HG03457 (cell line): ENCODE measurements around the gene PPT2.
"Not testable (repeated sequence)": the region's sequence is repeated elsewhere in the genome, so short reads cannot be mapped to it uniquely, and the experiment has no call there.

Experiments used
- ATAC-seq: cut with Tn5 transposase; IDR thresholded peaks from one replicate; pipeline ENCODE4 v1.9.1; 2021; ENCODE audit warnings: moderate number of reproducible peaks; ENCODE audit not compliant: unreplicated experiment

The PPT2 gene

GRCh38 chr6:32188381-32189068 is 34.6 kb downstream of the PPT2 start:
- ATAC-seq = no peak

- ATAC-seq = no peak
Measured at GRCh38 chr6:32189069-32189741, 35.3 kb downstream of the PPT2 start.

- ATAC-seq = no peak
Measured at GRCh38 chr6:32189742-32190053, 35.8 kb downstream of the PPT2 start.

- peak; percentile 34 for ATAC-seq
Measured at GRCh38 chr6:32190054-32190851, 36.3 kb downstream of the PPT2 start, which contains the start of gene PBX2. TSS of gene PBX2 (minus strand) at chr6:32190202. CDS start at chr6:32189915, 287 bp downstream.

DNA sequence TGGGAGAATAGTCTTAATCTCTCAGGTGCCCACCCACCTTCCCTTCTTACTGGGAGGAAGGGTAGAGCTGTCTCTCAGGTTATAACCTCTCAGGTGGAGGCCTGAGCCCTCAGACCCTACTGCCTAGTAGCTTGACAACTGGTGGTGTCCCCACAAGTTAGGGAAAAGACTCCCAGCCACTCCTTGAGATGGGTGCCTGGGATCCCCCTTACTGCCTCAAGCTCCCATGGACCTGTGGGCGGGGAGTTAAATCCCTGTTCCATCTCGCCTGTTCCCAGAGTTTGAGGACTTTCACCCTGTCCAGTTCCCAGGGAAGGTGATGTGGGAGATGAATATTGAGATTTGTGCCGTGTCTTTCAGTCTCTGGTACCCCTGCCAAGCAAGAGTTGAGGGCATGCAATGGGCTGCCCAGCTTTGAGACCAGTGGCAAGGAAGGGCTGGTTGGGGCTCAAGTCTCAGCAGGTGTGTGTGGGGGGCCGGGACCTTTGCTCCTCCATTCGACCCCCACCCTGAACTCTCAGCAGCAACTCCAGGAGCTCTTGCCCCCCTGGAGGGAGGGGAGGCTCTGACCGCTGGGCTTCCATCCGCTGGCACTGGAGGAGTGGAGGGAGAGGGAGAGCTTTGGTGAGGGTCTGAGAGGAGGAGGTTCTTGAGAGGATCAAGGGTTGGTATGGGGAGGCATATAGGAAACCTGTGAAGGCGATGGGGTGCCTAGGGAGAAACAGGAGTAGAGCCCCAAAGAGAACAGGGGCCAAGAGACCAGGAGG is 37.2 kb downstream of the PPT2 start:
- ATAC-seq = no peak

GRCh38 chr6:32191696-32192607 is 38.0 kb downstream of the PPT2 start:
- ATAC-seq = no peak

DNA sequence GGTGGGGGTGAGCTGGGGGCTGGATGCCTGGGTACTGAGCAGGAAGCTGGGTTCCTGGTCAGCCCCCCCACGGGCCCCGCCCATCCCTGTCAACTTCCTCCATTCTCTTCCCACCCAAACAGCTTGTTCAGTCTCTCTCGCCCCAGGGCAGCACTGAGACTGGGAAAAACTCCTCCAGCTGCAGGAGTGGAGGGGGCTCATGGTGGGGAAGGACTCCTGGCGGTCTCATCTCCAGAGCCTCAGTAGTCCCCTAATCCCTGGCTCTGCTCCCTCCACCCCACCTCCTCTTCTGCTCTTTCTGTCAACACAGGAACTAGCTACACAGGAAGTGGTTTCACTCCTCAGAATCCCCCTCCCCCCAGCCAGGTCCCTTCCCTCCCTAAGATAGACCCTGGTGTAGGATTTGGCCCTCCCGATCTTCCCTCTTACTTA is 38.7 kb downstream of the PPT2 start, which contains the start of gene GPSM3:
GPSM3 (minus strand) TSS at position 36 of the 432 bp plus-strand sequence. CDS start 130 bp downstream, outside the sequence.
- no peak for ATAC-seq

DNA sequence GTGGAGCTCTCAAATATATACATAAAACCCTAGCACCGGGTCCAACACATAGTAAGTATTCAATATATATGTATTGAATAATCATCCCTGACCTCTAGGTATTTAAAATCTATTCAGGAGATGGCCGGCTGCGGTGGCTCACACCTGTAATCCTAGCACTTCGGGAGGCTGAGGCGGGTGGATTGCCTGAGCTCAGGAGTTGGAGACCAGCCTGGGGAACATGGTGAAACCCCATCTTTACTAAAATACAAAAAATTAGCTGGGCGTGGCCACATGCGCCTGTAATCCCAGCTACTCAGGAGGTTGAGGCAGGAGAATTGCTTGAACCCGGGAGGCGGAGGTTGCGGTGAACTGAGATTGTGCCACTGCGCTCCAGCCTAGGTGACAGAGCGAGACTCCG is 39.2 kb downstream of the PPT2 start:
- ATAC-seq = not testable (repeated sequence)

DNA sequence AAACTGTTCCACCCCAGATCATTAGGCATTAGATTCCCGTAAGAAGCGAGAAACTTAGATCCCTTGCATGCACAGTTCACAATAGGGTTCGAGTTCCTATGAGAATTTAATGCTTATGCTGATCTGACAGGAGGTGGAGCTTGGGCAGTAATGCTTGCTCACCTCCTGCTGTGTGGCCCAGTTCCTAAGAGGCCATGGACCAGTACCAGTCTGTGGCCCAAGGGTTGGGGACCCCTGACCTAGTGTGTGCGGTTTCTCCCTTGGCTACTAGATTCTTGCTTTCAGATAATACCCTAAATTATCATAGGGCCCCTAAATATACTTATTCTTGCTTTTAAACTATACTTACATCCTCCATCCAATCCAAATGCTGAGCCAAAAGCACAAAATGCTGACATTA is 40.4 kb downstream of the PPT2 start:
- no peak for ATAC-seq

DNA sequence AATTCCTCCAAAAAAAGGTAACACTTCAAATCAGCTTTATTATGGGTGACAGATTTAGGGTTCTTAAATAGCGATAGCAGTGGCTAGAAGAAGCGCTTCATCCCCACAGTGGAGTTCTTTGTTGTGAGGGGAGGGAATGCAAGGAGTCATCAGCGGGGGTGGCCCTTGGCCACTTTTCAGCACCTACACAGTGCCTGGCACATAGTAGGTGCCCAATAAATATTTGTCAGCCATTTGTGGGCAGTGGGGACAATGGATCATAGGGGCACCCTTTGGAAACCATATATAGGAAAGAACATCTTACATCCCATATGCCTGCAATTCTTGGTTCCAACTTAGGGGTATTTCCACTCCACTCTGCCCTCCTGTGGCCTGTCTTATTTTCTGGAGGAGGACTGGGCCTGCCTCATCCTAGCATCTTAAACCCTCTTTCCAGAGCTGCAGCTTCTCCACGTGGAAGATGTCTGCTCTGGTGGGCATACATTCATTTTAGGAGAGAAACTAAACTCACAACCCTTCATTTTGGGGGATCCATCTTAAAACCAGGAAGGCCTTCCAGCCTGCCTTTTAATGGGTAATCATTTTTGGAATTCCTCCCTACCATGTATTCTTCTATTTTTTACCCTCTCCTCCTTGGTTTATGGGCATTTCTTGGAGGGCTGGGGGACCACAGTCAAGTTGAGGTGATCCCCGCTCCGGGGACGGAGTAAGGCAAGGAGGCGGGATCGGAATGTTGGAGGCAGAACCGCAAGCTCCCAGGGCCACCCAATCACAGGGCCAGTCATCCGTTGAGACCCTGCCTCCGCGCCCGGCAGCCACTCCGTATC is 41.1 kb downstream of the PPT2 start:
- peak; percentile 60 for ATAC-seq

- no peak for ATAC-seq
Measured at GRCh38 chr6:32195652-32195901, 41.6 kb downstream of the PPT2 start.

GRCh38 chr6:32195902-32196681 is 42.2 kb downstream of the PPT2 start:
- peak; percentile 72 for ATAC-seq

GRCh38 chr6:32196682-32197616 is 43.0 kb downstream of the PPT2 start:
- ATAC-seq = no peak

DNA sequence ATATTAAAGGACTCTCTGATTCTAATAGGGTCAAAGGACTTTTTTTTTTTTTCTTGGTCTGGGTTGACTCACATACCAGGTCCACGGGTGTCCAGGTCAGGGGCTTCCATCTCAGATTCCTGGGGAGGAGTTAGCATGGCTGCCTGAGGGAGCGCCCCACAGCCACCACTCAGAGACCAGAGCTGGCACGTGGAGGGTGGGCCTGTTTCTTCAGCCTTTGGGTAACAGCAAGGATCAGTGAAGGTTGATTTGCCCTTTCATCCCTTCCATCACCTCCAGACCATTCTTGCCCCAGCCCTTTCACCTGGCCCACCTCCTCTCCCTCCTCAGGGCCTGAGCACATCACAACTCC is 44.4 kb downstream of the PPT2 start:
- no peak for ATAC-seq

DNA sequence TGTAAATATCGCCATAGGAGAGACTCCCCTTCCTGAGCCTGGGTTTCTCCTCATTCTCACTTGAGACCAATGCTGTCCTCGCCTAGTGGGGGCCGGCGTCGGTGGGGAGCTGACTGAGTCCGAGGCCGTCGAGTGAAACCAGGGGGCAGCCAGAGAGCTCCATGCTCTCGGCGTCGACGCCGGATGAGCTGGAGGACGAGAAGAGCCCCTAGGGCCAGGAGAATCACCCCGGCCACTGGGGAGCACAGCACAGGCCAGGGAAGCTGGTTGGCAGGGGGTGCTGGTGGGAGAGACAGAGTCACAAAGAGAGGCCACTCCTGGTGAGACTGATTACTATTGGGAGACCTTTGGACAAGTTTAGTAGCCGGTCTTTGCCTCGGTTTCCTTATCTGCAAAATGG is 44.9 kb downstream of the PPT2 start:
- ATAC-seq = no peak

GRCh38 chr6:32200711-32201475 is 47.0 kb downstream of the PPT2 start:
- ATAC-seq = no peak

DNA sequence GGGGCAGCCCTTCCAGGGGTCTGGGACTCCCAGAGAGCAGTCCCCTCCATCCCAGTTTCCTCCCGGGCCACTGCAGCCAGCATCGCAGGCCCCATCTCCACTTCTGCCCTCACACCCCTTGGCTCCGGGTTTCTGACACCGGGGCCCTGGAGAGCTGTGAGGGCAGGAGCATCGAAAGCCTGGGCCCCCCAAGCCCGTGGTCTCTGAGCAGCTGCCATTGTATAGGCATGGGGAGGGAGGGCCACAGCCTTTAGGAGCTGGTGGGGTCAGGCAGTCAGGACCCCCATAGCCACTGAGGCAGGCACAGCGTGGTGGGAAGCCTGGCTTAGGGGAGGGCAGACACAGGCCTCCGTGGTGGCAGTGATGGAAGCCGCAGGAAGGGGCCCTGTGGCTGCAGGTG is 48.2 kb downstream of the PPT2 start:
- no peak for ATAC-seq
